Calu3 (cell line): ENCODE results near the gene DGCR2. TPM values are rescaled to one million over a fixed set of nuclear protein-coding genes. Genes with fewer than 3 reads are reported as not detected.

ENCODE experiments used
- BruUV-seq: library from RNA; stranded (reverse); fragments of 400-500 nt; replicated peaks from 2 replicates; lab custom pipeline; 2021; lab: Mats Ljungman, UMichigan
- CTCF ChIA-PET: fragments of 300-600 bp; sonication (Branson Sonifier 250); formaldehyde crosslinking; loops from one replicate; lab custom pipeline; 2022; ENCODE audit warnings: antibody characterized with exemption; lab: Charles Lee
- DNase-seq: peaks from one replicate; pipeline ENCODE4 v3.0.0; 2022
- H3K27ac Mint-ChIP-seq: one replicate; pipeline ENCODE4 v1.8.0; 2022; ENCODE audit warnings: mixed read lengths; ENCODE audit not compliant: unreplicated experiment
- H3K27me3 Mint-ChIP-seq: one replicate; pipeline ENCODE4 v1.8.0; 2022; ENCODE audit warnings: mixed read lengths; ENCODE audit not compliant: unreplicated experiment
- H3K36me3 Mint-ChIP-seq: one replicate; pipeline ENCODE4 v1.8.0; 2022; ENCODE audit warnings: mild to moderate bottlenecking, moderate library complexity, mixed read lengths; ENCODE audit not compliant: insufficient read depth, unreplicated experiment
- H3K4me1 Mint-ChIP-seq: one replicate; pipeline ENCODE4 v1.8.0; 2022; ENCODE audit warnings: mild to moderate bottlenecking, low read depth, mixed read lengths; ENCODE audit not compliant: unreplicated experiment
- H3K4me3 Mint-ChIP-seq: one replicate; pipeline ENCODE4 v1.8.0; 2022; ENCODE audit warnings: mild to moderate bottlenecking, low read depth, moderate library complexity, mixed read lengths; ENCODE audit not compliant: unreplicated experiment
- H3K9me3 Mint-ChIP-seq: one replicate; pipeline ENCODE4 v1.8.0; 2022; ENCODE audit warnings: low read depth, mixed read lengths; ENCODE audit not compliant: unreplicated experiment
- intact Hi-C: fragments of 100-400 bp; cut with micrococcal nuclease; formaldehyde crosslinking; loops from one replicate; pipeline ENCODE4 v1.10.0; 2022; ENCODE audit not compliant: unreplicated experiment
- total RNA-seq: library from RNA; stranded (reverse); gene quantifications from 2 replicates; pipeline ENCODE4 v1.2.3, GENCODE V29; 2022
- TF ChIP-seq, protein P1 (sequence below): fragments of 200-600 bp; IDR thresholded peaks from one replicate; pipeline ENCODE4 v1.8.0; 2022; ENCODE audit warnings: antibody characterized with exemption; ENCODE audit not compliant: unreplicated experiment

The DGCR2 gene
- total RNA-seq, 1 experiment from 2014 or later, result 76.4 TPM

DNA sequence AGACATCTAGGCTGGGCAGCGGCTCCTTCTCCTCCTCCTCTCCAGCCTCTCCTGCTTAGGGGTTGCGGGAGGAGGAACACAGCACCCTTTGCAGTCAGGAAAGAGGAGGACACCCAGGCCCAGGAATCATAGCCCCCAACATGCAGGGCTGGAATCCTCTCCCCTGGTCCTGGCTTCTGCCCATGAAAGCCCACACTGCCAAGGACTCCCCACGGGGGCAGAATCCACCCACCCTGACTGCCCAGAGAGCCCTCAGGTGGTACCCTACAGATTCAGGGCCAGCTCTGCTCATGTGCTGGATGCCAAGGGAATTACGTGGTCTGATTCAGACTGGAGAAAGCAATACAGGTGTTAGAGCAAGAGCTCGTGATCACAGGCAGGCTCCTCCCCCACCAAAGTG is 17.8 kb upstream of the DGCR2 start:
- Mint-ChIP-seq H3K27me3 (no peaks in the 10 kb centered on the region), H3K27ac (no peak overlapping the region), H3K36me3 (peaks cover 30% of the 10 kb centered on the region)

DNA sequence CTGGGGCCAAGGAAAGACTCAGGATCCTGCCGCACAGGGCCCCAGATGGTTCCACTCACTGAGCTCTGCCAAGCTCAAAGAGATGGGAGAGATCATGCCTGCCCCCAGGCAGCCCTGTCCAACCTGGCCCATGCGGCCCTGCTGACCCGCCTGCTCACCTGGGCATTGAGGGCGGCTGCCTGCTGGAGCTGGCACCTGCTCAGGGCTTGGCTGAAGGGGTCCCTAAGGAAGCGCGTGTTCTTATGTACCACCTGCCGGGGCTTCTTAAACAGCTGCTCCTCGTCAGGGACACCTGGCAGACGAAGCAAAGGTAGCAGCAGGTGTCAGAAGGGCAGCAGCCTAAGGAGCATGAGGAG is 16.8 kb upstream of the DGCR2 start:
- TF ChIP-seq, protein P1, sequence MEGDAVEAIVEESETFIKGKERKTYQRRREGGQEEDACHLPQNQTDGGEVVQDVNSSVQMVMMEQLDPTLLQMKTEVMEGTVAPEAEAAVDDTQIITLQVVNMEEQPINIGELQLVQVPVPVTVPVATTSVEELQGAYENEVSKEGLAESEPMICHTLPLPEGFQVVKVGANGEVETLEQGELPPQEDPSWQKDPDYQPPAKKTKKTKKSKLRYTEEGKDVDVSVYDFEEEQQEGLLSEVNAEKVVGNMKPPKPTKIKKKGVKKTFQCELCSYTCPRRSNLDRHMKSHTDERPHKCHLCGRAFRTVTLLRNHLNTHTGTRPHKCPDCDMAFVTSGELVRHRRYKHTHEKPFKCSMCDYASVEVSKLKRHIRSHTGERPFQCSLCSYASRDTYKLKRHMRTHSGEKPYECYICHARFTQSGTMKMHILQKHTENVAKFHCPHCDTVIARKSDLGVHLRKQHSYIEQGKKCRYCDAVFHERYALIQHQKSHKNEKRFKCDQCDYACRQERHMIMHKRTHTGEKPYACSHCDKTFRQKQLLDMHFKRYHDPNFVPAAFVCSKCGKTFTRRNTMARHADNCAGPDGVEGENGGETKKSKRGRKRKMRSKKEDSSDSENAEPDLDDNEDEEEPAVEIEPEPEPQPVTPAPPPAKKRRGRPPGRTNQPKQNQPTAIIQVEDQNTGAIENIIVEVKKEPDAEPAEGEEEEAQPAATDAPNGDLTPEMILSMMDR, result no peak
- H3K36me3 Mint-ChIP-seq, result peaks cover 25% of the 10 kb centered on the region
- no peaks in the 10 kb centered on the region for H3K9me3 Mint-ChIP-seq
- no peak overlapping the region for H3K4me3 Mint-ChIP-seq
- CTCF ChIA-PET, result no interaction called here
- H3K27ac Mint-ChIP-seq, result no peak overlapping the region
- DNase-seq, result no peak
- intact Hi-C loops, result no loop called here
- no peaks in the 10 kb centered on the region for H3K27me3 Mint-ChIP-seq
- BruUV-seq, result no TSS peak
- H3K4me1 Mint-ChIP-seq, result peaks cover 6% of the 10 kb centered on the region

More for the DNA sequence above, 17.8 kb upstream of the DGCR2 start:
- H3K4me3 Mint-ChIP-seq, result no peak overlapping the region
- no peak for DNase-seq
- no TSS peak for BruUV-seq
- CTCF ChIA-PET, result no interaction called here
- no peaks in the 10 kb centered on the region for H3K9me3 Mint-ChIP-seq
- peaks cover 11% of the 10 kb centered on the region for H3K4me1 Mint-ChIP-seq
- intact Hi-C loops, result no loop called here
- TF ChIP-seq, protein P1, result no peak

DNA sequence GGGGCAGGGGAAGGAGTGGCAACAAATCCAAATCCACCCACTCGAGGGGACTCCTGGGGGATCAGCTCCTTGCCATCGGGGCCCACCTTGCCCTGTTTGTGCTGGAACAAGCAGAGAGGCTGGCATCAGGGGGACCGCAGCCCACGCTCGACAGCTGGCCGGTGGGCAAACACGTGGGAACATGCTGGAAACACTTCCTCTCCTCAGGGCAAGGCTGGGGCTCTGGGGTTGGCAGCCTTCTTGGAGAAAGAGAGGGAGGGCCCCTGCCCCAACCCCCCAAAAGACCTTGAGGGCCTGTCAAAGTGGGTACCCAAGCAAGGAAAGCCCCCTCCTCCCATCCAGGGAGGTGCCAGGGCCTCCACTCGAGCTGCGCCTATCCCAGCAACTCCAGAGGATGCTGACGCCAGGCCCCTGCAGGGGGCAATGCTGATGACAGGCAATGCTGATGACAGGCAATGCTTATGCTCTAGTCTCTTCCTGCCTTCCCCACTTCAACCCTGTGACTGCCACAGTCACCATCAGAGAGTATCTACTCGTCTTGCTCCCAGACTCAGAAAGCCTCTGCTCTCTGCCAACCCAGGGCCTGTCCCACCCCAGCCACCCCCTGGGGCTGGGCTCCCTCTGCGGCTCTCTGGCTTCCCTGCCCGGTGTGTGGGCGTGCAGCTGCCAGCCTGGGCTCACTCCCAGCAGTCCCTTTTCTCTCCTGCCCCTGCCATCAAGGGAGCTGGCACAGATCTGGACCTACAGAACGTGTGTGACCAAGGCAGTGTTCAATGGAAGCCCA is 16.2 kb upstream of the DGCR2 start:
- peaks cover 25% of the 10 kb centered on the region for H3K36me3 Mint-ChIP-seq
- CTCF ChIA-PET, result no interaction called here
- intact Hi-C loops, result no loop called here
- no TSS peak for BruUV-seq
- TF ChIP-seq, protein P1, result no peak
- no peak overlapping the region for H3K4me3 Mint-ChIP-seq
- no peak for DNase-seq
- no peaks in the 10 kb centered on the region for H3K9me3 Mint-ChIP-seq
- H3K27ac Mint-ChIP-seq, result no peak overlapping the region
- no peaks in the 10 kb centered on the region for H3K27me3 Mint-ChIP-seq
- H3K4me1 Mint-ChIP-seq, result peaks cover under 1% of the 10 kb centered on the region

DNA sequence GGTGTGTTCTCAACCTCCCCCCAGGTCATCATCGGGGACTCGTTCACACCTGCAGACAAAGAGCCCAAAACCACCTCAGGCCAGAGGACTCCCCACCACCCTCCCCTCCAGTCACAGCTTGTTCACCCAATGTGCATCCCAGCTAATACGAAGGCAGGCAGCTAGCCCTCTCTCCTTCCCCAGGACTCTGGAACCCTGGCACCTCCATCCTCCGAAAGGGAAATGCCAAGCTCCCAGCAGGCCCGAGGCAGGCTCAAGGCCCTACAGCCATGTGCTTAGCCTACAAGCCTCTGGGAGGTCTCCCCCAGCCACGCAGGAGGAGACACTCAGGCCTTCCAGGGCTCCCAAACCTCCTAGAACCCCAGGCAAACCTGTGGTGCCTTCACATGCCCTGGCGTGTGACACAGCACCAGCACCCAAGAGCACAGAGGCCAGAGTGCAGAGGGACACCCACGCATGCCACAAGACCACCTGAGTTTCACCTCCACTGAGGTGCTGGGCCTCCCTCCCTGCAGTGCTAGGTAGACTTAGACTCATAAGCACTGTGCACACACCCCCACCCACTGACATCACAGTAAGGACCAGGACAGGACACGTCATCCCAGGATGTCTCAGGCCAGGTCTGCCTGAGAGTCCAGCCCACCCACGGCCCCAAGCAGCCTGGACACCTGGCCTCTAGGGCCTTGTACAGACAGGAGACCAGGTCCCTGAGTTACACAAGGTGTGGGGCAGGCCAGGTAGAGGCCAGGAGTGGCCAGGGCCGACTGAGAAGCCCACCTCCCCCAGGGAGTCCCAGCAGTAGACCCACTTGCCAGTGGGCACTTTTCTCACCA is 15.4 kb upstream of the DGCR2 start:
- H3K27me3 Mint-ChIP-seq, result no peaks in the 10 kb centered on the region
- intact Hi-C loops, result no loop called here
- no peaks in the 10 kb centered on the region for H3K4me1 Mint-ChIP-seq
- no peak overlapping the region for H3K27ac Mint-ChIP-seq
- H3K9me3 Mint-ChIP-seq, result no peaks in the 10 kb centered on the region
- CTCF ChIA-PET, result no interaction called here
- BruUV-seq, result no TSS peak
- no peak for DNase-seq
- H3K36me3 Mint-ChIP-seq, result peaks cover 31% of the 10 kb centered on the region
- TF ChIP-seq, protein P1, result no peak
- H3K4me3 Mint-ChIP-seq, result no peak overlapping the region
